Measurements from ENCODE around the gene ATL1.
A peak's percentile ranks its signal among the peaks of the same experiment; 100 is the strongest.
"Not testable (repeated sequence)": the region's sequence is repeated elsewhere in the genome, so short reads cannot be mapped to it uniquely, and the experiment has no call there.

Gene ATL1

GRCh38 chr14:50664579-50664978 lies 104.6 kb downstream of the ATL1 start:
- not testable (repeated sequence) for DNase-seq

GRCh38 chr14:50665300-50665699 lies 105.4 kb downstream of the ATL1 start:
- not testable (repeated sequence) for DNase-seq

- DNase-seq: peak; percentile 25 to 53
Measured at GRCh38 chr14:50666772-50667683, 107.1 kb downstream of the ATL1 start.

GRCh38 chr14:50667684-50667995 lies 107.7 kb downstream of the ATL1 start:
- DNase-seq: peak in 1 of 2 experiments; percentile 68

- DNase-seq: peak; percentile 66 to 93
Measured at GRCh38 chr14:50667996-50668825, 108.3 kb downstream of the ATL1 start, which contains the start of gene SAV1. TSS of gene SAV1 (minus strand) at chr14:50668306. CDS start at chr14:50667967, 339 bp downstream.

GRCh38 chr14:50668826-50669143 lies 108.8 kb downstream of the ATL1 start:
- no peak for DNase-seq

- DNase-seq: no peak
Measured at GRCh38 chr14:50669441-50669986, 109.6 kb downstream of the ATL1 start.

- no peak for DNase-seq
Measured at GRCh38 chr14:50670196-50670865, 110.4 kb downstream of the ATL1 start.

GRCh38 chr14:50670866-50671256 lies 110.9 kb downstream of the ATL1 start:
- no peak for DNase-seq

- no peak for DNase-seq
Measured at GRCh38 chr14:50675597-50675996, 115.7 kb downstream of the ATL1 start.

GRCh38 chr14:50676814-50677516 lies 117.0 kb downstream of the ATL1 start:
- DNase-seq: no peak

- DNase-seq: no peak
Measured at GRCh38 chr14:50677527-50678063, 117.7 kb downstream of the ATL1 start.

- DNase-seq: no peak
Measured at GRCh38 chr14:50678163-50678562, 118.2 kb downstream of the ATL1 start.

GRCh38 chr14:50679674-50680073 lies 119.7 kb downstream of the ATL1 start:
- DNase-seq: peak; percentile 71 to 80
